HG02973 (cell line): ENCODE data around the gene GAS6.

Source experiments
- ATAC-seq: cut with Tn5 transposase; IDR thresholded peaks from one replicate; pipeline ENCODE4 v1.9.1; 2021; ENCODE audit warnings: moderate library complexity; ENCODE audit not compliant: unreplicated experiment

The GAS6 gene

GRCh38 chr13:113888701-113889330 lies 24.9 kb upstream of the GAS6 start:
- ATAC-seq: no peak

GRCh38 chr13:113887700-113888201 lies 23.9 kb upstream of the GAS6 start:
- no peak for ATAC-seq

- no peak for ATAC-seq
Observed at GRCh38 chr13:113886561-113887112, 22.8 kb upstream of the GAS6 start.

- no peak for ATAC-seq
Observed at GRCh38 chr13:113884821-113885220, 20.9 kb upstream of the GAS6 start.

GRCh38 chr13:113883921-113884804 lies 20.3 kb upstream of the GAS6 start:
- ATAC-seq: no peak

GRCh38 chr13:113883314-113883811 lies 19.5 kb upstream of the GAS6 start:
- no peak for ATAC-seq

- no peak for ATAC-seq
Observed at GRCh38 chr13:113882716-113883115, 18.8 kb upstream of the GAS6 start.

- no peak for ATAC-seq
Observed at GRCh38 chr13:113882267-113882630, 18.4 kb upstream of the GAS6 start.

- ATAC-seq: no peak
Observed at GRCh38 chr13:113881614-113882266, 17.9 kb upstream of the GAS6 start.

- no peak for ATAC-seq
Observed at GRCh38 chr13:113880651-113881611, 17.1 kb upstream of the GAS6 start.

- ATAC-seq: no peak
Observed at GRCh38 chr13:113879494-113880360, 15.9 kb upstream of the GAS6 start.

- no peak for ATAC-seq
Observed at GRCh38 chr13:113879017-113879416, 15.1 kb upstream of the GAS6 start.

GRCh38 chr13:113877149-113877990 lies 13.5 kb upstream of the GAS6 start:
- no peak for ATAC-seq

GRCh38 chr13:113876346-113877148 lies 12.7 kb upstream of the GAS6 start:
- ATAC-seq: no peak

GRCh38 chr13:113875837-113876281 lies 12.0 kb upstream of the GAS6 start:
- ATAC-seq: no peak

- no peak for ATAC-seq
Observed at GRCh38 chr13:113875429-113875815, 11.5 kb upstream of the GAS6 start.
